HEK293 (cell line): ENCODE data around the gene TUBGCP6.

Experiments used
- CTCF ChIA-PET: fragments of 350-600 bp; formaldehyde crosslinking; extraction: SDS; loops from one replicate; lab custom pipeline; 2021; ENCODE audit warnings: antibody characterized with exemption; lab: Yijun Ruan, JAX
- POLR2A ChIA-PET: fragments of 300-600 bp; formaldehyde crosslinking; extraction: SDS; loops from one replicate; lab custom pipeline; 2020; ENCODE audit warnings: antibody characterized with exemption, inconsistent platforms; lab: Yijun Ruan, JAX
- H3K27ac ChIP-seq: fragments of 200-500 bp; sonication (Bioruptor generic); 2 replicates; pipeline ENCODE4 v1.5.1; 2014; ENCODE audit warnings: low read depth, low read length, control low read depth, inconsistent platforms; ENCODE audit errors: extremely low read depth
- H3K36me3 ChIP-seq, 2 experiments: fragments of 200-500 bp in 1 of 2; sonication (Bioruptor generic) in 1 of 2; 1 replicate in 1 of 2; 2 replicates in 1 of 2; pipeline ENCODE4 v1.5.1; 2014 to 2017; ENCODE audit warnings: inconsistent platforms in 2 of 2, low read length in 2 of 2; ENCODE audit not compliant: control insufficient read depth in 2 of 2, insufficient read depth in 1 of 2
- H3K4me1 ChIP-seq: fragments of 200-500 bp; sonication (Bioruptor generic); 2 replicates; pipeline ENCODE4 v1.5.1; 2014; ENCODE audit warnings: mild to moderate bottlenecking, low read length, inconsistent platforms; ENCODE audit not compliant: control insufficient read depth, insufficient read depth
- H3K4me3 ChIP-seq: 2 replicates; pipeline ENCODE4 v1.5.1; 2011; ENCODE audit warnings: low read depth, mild to moderate bottlenecking, control low read depth, low read length, moderate library complexity
- H3K9me3 ChIP-seq: fragments of 200-500 bp; sonication (Bioruptor generic); 2 replicates; pipeline ENCODE4 v1.5.1; 2014; ENCODE audit warnings: low read depth, low read length, inconsistent platforms; ENCODE audit not compliant: control insufficient read depth, insufficient read depth
- CTCF ChIP-seq: fragments of 450-650 bp; formaldehyde crosslinking; IDR thresholded peaks from 2 replicates; pipeline ENCODE4 v1.5.1; 2016; ENCODE audit warnings: missing biosample characterization, missing genetic modification characterization
- EGR2 ChIP-seq: fragments of 450-650 bp; formaldehyde crosslinking; IDR thresholded peaks from 2 replicates; pipeline ENCODE4 v1.5.1; 2016; ENCODE audit warnings: low read depth, missing biosample characterization, missing genetic modification characterization
- GLIS2 ChIP-seq: fragments of 450-650 bp; formaldehyde crosslinking; IDR thresholded peaks from 2 replicates; pipeline ENCODE4 v1.5.1; 2016; ENCODE audit warnings: missing biosample characterization, missing genetic modification characterization
- HOXC10 ChIP-seq: sonication (generic); formaldehyde crosslinking; IDR thresholded peaks from 2 replicates; pipeline ENCODE4 v1.8.1; 2023; ENCODE audit warnings: mild to moderate bottlenecking, missing genetic modification reagents
- INSM2 ChIP-seq: fragments of 450-650 bp; formaldehyde crosslinking; IDR thresholded peaks from 2 replicates; pipeline ENCODE4 v1.5.1; 2016; ENCODE audit warnings: missing biosample characterization, missing genetic modification characterization
- KLF1 ChIP-seq: fragments of 450-650 bp; formaldehyde crosslinking; IDR thresholded peaks from 2 replicates; pipeline ENCODE4 v1.5.1; 2016; ENCODE audit warnings: missing biosample characterization, missing genetic modification characterization
- ZFHX2 ChIP-seq: fragments of 450-650 bp; formaldehyde crosslinking; conservative IDR thresholded peaks from 2 replicates; pipeline ENCODE4 v1.5.1; 2016; ENCODE audit warnings: missing biosample characterization, missing genetic modification characterization
- ZNF19 ChIP-seq: fragments of 450-650 bp; formaldehyde crosslinking; IDR thresholded peaks from 2 replicates; pipeline ENCODE4; 2016; ENCODE audit warnings: missing biosample characterization, missing genetic modification characterization, low read depth
- ZNF335 ChIP-seq: fragments of 450-650 bp; formaldehyde crosslinking; conservative IDR thresholded peaks from 2 replicates; pipeline ENCODE4 v1.5.1; 2016; ENCODE audit warnings: missing biosample characterization, missing genetic modification characterization
- ZNF37A ChIP-seq: fragments of 450-650 bp; IDR thresholded peaks from 2 replicates; pipeline ENCODE4 v1.5.1; 2018; ENCODE audit warnings: missing biosample characterization, missing genetic modification characterization
- ZNF488 ChIP-seq: fragments of 450-650 bp; formaldehyde crosslinking; IDR thresholded peaks from 2 replicates; pipeline ENCODE4 v1.5.1; 2016; ENCODE audit warnings: missing biosample characterization, missing genetic modification characterization
- ZNF596 ChIP-seq: fragments of 450-650 bp; IDR thresholded peaks from 2 replicates; pipeline ENCODE4 v1.5.0; 2018; ENCODE audit warnings: missing biosample characterization, mild to moderate bottlenecking, missing genetic modification characterization, moderate library complexity
- ZNF610 ChIP-seq: fragments of 450-650 bp; formaldehyde crosslinking; IDR thresholded peaks from 2 replicates; pipeline ENCODE4 v1.5.1; 2016; ENCODE audit warnings: missing biosample characterization, missing genetic modification characterization, borderline replicate concordance
- ZNF654 ChIP-seq: fragments of 450-650 bp; formaldehyde crosslinking; IDR thresholded peaks from 2 replicates; pipeline ENCODE4 v1.5.1; 2016; ENCODE audit warnings: low read depth, missing biosample characterization, missing genetic modification characterization
- ZNF791 ChIP-seq: fragments of 450-650 bp; formaldehyde crosslinking; IDR thresholded peaks from 2 replicates; pipeline ENCODE4 v1.5.1; 2016; ENCODE audit warnings: missing biosample characterization, missing genetic modification characterization
- TF ChIP-seq, protein P1 (sequence below): fragments of 450-650 bp; formaldehyde crosslinking; IDR thresholded peaks from 2 replicates; pipeline ENCODE4 v1.5.1; 2016; ENCODE audit warnings: missing biosample characterization, missing genetic modification characterization
- TF ChIP-seq, protein P2 (sequence below): fragments of 450-650 bp; formaldehyde crosslinking; IDR thresholded peaks from 2 replicates; pipeline ENCODE4 v1.5.1; 2016; ENCODE audit warnings: missing biosample characterization, missing genetic modification characterization

Gene TUBGCP6

DNA sequence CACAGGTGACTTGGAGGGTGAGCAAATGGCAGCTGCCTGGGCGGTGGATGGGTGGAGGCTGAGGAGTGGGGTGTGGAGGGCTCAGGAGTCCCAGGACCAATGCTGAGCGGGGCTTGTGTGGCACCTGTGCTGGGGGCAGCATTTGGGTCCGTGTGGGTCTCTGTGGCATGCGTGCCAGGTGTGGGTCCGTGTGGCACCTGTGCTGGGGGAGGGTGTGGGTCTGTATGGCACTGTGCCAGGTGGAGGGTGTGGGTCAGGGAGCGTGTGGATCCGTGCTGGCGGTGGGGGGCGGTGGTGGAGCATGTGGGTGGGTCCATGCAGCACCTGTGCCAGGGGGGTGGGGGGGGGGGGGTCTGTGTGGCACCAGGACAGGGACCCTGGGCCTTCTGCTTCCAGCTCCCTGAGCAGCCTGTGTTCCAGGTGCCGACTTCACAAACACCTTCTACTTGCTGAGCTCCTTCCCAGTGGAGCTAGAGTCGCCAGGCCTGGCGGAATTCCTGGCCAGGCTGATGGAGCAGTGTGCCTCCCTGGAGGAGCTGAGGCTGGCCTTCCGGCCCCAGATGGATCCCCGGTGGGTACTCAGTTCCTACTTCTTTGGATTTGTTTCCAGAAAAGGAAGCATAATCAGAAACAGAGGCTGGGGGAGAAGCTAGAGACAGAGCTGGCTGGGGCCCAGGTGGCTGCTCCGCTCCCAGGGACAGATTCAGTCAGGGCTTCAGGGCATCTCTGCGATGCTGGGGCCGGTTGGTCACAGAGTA lies 29.3 kb downstream of the TUBGCP6 start:
- TF ChIP-seq ZFHX2 (tag by site-specific recombination): peak; percentile 48; the same call in 1 of the 2 replicates
- TF ChIP-seq ZNF610: no peak
- TF ChIP-seq ZNF791 (tag by site-specific recombination): no peak
- TF ChIP-seq KLF1 (tag by site-specific recombination): peak; percentile 82
- no peak for TF ChIP-seq ZNF488 (tag by site-specific recombination)
- TF ChIP-seq, protein P1, sequence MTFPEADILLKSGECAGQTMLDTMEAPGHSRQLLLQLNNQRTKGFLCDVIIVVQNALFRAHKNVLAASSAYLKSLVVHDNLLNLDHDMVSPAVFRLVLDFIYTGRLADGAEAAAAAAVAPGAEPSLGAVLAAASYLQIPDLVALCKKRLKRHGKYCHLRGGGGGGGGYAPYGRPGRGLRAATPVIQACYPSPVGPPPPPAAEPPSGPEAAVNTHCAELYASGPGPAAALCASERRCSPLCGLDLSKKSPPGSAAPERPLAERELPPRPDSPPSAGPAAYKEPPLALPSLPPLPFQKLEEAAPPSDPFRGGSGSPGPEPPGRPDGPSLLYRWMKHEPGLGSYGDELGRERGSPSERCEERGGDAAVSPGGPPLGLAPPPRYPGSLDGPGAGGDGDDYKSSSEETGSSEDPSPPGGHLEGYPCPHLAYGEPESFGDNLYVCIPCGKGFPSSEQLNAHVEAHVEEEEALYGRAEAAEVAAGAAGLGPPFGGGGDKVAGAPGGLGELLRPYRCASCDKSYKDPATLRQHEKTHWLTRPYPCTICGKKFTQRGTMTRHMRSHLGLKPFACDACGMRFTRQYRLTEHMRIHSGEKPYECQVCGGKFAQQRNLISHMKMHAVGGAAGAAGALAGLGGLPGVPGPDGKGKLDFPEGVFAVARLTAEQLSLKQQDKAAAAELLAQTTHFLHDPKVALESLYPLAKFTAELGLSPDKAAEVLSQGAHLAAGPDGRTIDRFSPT (tag by site-specific recombination): peak; percentile 81
- 0 out of 2 replicates have a peak, but pooled peaks have one; percentile 31 for TF ChIP-seq GLIS2 (tag by site-specific recombination)
- 0 out of 2 replicates have a peak, but pooled peaks have one; percentile 31 for TF ChIP-seq EGR2
- no peak for TF ChIP-seq HOXC10 (CRISPR knock-in tag)
- ChIA-PET POLR2A (interaction anchor here (0.6 to 0.7 kb wide), 2 partner anchors 57 to 449 kb away, joined by 3 to 8 read pairs; no protein-coding TSS in a partner anchor), CTCF (interaction anchor here (2.4 kb wide), 1 partner anchor 66 kb away, joined by 6 read pairs; no protein-coding TSS in a partner anchor)
- H3K4me1 ChIP-seq: peaks cover 2% of the 10 kb centered on the region; the same call in 1 of the 2 replicates
- H3K9me3 ChIP-seq: no peaks in the 10 kb centered on the region
- no peak overlapping the region for H3K4me3 ChIP-seq
- peaks cover 33 to 97% of the 10 kb centered on the region in 2 experiments for H3K36me3 ChIP-seq
- no peak overlapping the region for H3K27ac ChIP-seq

- H3K4me3 ChIP-seq: no peak overlapping the region
- TF ChIP-seq ZNF654 (no peak), ZNF19 (tag by site-specific recombination) (no peak), ZNF335 (tag by site-specific recombination) (no peak), INSM2 (tag by site-specific recombination) (no peak), ZNF610 (no peak), ZNF596 (tag by site-specific recombination) (no peak), CTCF (tag by site-specific recombination) (no peak), ZNF37A (no peak)
- TF ChIP-seq, protein P2, sequence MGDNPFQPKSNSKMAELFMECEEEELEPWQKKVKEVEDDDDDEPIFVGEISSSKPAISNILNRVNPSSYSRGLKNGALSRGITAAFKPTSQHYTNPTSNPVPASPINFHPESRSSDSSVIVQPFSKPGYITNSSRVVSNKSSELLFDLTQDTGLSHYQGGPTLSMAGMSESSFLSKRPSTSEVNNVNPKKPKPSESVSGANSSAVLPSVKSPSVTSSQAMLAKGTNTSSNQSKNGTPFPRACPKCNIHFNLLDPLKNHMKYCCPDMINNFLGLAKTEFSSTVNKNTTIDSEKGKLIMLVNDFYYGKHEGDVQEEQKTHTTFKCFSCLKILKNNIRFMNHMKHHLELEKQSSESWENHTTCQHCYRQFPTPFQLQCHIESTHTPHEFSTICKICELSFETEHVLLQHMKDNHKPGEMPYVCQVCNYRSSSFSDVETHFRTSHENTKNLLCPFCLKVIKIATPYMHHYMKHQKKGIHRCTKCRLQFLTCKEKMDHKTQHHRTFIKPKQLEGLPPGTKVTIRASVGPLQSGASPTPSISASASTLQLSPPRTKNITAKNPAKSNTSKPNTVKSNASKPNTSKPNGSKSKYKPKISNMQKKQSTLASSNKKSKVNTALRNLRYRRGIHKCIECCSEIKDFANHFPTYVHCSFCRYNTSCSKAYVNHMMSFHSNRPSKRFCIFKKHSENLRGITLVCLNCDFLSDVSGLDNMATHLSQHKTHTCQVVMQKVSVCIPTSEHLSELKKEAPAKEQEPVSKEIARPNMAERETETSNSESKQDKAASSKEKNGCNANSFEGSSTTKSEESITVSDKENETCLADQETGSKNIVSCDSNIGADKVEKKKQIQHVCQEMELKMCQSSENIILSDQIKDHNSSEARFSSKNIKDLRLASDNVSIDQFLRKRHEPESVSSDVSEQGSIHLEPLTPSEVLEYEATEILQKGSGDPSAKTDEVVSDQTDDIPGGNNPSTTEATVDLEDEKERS: no peak
- TF ChIP-seq, all 188 proteins: peak for 0
- CTCF ChIA-PET: interaction anchor here (1.3 kb wide), 1 partner anchor 313 kb away, joined by 4 read pairs; no protein-coding TSS in a partner anchor
- POLR2A ChIA-PET: interaction anchor here (1.4 kb wide), 1 partner anchor 12 kb away, joined by 3 read pairs; no protein-coding TSS in a partner anchor
- H3K9me3 ChIP-seq: no peaks in the 10 kb centered on the region
- peaks cover 33 to 92% of the 10 kb centered on the region in 2 experiments for H3K36me3 ChIP-seq
- H3K27ac ChIP-seq: no peak overlapping the region
- no peaks in the 10 kb centered on the region for H3K4me1 ChIP-seq
Measured at GRCh38 chr22:50213263-50213662, 31.6 kb downstream of the TUBGCP6 start.
